ENCODE results near the gene JARID2.

- TF ChIP-seq CTCF (optimal IDR thresholded peaks at IDR 0.05 in 1 of 3, IDR thresholded peaks at IDR 0.05 in 1 of 3, conservative IDR thresholded peaks at IDR 0.05 in 1 of 3; ENCODE audit: extremely low read depth in 1 of 3, insufficient read depth in 2 of 3, low read length in 3 of 3) (no peak), EZH2 (IDR thresholded peaks at IDR 0.05; ENCODE audit: low read length) (no peak)
These were observed 93.2 kb downstream of the JARID2 start for GRCh38 chr6:15339081-15339480.

Data from keratinocyte (primary cell).